Measurements from ENCODE around the gene LHFPL5.
A peak's percentile ranks its signal among the peaks of the same experiment; 100 is the strongest.

Gene LHFPL5

DNA sequence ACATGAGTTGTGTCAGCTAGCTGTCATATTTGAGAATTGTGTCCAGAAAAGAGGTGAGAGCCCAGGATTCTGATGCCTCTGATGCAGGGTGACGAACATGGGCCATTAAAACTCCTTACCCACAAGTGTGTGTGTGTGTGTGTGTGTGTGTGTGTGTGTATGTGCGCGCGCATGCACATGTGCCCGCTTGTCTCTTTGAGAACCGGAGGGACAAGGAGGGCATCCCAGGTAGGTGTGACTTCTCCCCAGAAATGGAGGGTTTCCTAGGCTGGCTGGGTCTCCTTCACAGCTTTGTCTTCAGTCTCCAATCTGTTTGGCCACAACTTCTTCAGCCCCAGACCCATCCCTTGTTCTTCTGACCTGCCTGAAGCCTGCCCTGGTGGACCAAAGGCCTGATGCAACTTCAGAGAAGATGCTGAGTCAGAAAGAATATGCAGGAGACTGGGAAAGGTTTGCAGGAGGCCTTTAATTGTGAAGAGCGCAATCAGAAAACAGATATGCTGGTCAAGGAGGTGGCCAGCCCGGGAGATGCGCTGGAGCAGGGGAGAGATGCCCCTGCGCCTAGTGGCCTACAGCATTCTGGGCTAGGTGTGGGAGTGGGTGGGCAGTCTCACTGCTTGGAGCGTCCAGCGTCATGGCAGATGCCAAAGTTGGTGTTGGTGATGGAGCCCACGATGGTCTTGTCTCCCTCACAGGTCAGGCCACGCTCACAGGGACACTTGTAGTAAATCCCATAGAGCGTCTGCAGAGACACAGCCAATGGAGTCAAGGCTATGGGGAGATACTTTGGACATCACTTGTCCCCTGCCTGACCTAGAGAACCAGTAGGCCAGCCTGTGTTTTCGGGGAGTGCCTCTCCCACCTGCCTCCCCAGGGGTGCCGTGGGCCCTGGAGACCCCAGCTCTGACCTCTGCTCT, 10.4 kb upstream of the LHFPL5 start:
- no peak for DNase-seq

DNA sequence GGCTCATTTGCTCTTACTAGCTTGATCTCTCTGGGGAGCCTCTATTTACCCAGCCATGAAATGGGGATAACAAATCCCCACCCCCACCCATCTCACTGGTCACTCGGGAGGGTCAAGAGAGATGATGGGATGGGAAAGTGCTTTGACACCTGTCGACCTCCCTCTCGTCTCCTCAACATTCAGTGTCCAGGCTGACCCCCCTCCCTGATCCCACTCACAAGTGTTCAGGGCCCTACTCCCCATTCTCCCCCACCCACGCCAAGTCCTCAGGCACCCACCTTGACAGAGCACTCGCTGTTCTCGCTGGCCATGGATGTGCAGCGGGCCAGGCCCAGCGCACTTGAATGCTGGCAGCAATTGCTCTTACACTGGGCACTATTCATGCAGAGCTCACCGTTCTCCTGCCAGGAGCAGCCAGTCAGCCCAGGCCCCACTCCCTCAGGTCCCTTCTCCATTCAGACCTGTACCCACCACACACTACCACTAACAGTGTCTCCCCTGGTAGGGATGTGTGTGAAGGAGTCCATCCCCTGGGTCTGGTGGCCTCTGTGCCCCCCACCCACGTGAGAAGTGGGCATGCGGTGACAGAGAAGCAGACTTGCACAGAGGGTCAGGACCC, 9.6 kb upstream of the LHFPL5 start:
- DNase-seq: no peak

GRCh38 chr6:35796236-35796635, 8.9 kb upstream of the LHFPL5 start:
- DNase-seq: no peak

GRCh38 chr6:35797837-35798526, 7.2 kb upstream of the LHFPL5 start:
- no peak for DNase-seq

- no peak for DNase-seq
Observed at GRCh38 chr6:35798706-35799105, 6.4 kb upstream of the LHFPL5 start.

- DNase-seq: no peak
Observed at GRCh38 chr6:35801148-35801547, 4.0 kb upstream of the LHFPL5 start.

- DNase-seq: no peak
Observed at GRCh38 chr6:35808688-35809087, 3.5 kb downstream of the LHFPL5 start.

GRCh38 chr6:35809809-35810208, 4.7 kb downstream of the LHFPL5 start:
- DNase-seq: no peak

GRCh38 chr6:35810971-35811698, 6.0 kb downstream of the LHFPL5 start:
- peak; percentile 66 for DNase-seq

- no peak for DNase-seq
Observed at GRCh38 chr6:35811699-35811995, 6.5 kb downstream of the LHFPL5 start.

- no peak for DNase-seq
Observed at GRCh38 chr6:35817515-35817914, 12.4 kb downstream of the LHFPL5 start.

DNA sequence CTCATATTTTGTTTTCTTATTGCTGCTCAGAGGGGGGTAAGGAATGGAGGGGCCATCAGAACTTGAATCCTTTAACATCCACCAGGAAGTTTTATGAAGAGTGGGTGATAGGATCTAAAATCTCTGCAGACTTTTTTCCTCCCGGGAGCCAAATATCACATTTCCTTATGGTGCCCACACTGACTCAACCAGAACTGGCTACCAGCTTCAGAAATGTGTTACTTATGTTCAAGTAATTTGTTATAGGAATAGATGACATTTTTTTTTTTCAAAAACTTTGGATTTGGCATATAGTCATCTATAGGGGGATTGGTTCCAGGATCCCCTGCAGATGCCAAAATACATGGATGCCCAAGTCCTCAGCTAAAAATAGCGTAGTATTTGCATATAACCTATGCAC, 18.4 kb downstream of the LHFPL5 start:
- no peak for DNase-seq

- no peak for DNase-seq
Observed at GRCh38 chr6:35824552-35825192, 19.5 kb downstream of the LHFPL5 start.

DNA sequence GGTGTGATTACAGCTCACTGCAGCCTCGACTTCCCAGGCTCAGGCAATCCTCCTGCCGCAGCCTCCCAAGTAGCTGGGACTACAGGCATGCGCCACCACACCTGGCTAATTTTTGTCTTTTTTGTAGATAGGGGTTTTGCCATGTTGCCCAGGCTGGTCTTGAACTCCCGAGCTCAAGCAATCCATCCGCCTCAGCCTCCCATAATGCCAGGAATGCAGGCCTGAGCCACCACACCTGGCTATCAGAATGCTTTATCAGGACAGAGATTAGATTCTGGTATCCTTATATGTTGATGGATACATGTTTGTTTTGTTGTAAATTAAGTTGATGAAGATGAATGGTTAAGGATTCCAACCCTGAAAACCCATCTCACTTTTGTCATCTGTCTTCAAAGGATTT, 24.2 kb downstream of the LHFPL5 start:
- DNase-seq: no peak

DNA sequence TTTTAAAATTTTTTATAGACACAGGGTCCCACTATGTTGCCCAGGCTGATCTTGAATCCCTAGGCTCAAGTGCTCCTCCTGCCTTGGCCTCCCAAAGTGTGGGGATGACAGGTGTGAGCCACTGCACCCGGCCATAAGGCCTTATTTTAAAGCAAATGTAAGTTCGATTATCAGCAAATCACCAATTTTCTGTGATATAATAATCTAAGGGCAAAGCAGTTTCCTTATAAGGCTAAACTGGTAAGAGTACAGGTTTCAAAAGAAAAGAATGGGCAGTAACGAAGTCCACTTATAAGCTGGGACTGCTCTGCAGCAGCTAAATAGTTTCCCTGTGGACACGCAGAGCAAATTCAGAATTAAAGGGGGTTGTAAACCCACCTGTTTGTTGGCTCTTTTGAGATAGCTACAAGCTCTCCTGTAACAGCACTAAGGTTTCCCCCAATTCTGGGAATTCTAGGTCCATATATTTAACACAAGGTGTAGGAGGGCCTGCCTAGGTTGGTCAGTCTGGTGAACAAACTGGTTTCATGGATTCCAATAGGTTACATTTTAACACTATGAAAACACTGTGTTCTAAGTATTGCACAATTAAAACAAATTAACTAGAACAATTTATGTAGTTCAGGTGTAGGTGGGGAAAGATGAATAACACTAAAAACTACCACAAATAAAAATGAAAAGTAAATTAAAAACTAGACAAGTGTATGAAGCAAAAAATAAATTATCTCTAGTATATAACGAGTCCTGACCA, 26.3 kb downstream of the LHFPL5 start:
- DNase-seq: no peak

- no peak for DNase-seq
Observed at GRCh38 chr6:35833536-35833935, 28.4 kb downstream of the LHFPL5 start.

DNA sequence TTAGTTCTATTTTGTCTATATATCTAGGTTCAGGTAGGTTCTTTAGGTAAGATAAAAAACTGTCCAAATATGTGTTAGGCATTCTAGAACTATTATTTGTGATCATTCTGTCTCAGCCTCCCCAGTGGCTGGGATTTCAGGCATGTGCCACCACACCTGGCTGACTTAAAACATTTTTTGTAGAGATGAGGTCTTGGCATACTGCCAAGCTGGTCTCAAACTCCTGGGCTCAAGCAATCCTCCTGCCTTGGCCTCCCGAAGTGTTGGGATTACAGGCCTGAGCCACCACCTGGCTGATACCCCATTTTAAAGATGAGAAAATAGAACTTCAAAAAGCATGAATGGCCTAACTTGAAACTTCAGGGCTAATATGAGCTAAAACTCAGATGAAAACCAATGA, 33.9 kb downstream of the LHFPL5 start:
- DNase-seq: no peak

DNA sequence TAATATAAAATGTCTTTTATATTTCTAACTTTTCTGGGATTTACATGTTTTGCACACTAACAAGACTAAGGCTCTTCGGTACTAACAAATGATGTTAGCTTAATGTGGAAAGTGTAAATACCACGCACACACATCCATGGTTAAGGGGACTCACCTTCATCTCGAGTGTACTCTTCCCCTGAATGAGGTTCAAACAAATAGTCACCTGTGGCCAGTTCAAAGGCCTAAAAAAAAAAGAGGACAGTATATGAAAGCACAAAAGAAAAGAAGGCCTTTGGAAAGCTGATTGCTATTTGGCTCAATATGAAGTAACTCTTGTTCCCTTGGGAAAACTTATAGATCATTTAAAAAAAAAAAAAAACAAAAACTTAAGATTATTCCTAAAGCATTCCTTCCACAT, 37.2 kb downstream of the LHFPL5 start:
- DNase-seq: no peak

- DNase-seq: no peak
Observed at GRCh38 chr6:35844290-35844689, 39.1 kb downstream of the LHFPL5 start.

GRCh38 chr6:35850208-35850607, 45.1 kb downstream of the LHFPL5 start:
- DNase-seq: no peak

DNA sequence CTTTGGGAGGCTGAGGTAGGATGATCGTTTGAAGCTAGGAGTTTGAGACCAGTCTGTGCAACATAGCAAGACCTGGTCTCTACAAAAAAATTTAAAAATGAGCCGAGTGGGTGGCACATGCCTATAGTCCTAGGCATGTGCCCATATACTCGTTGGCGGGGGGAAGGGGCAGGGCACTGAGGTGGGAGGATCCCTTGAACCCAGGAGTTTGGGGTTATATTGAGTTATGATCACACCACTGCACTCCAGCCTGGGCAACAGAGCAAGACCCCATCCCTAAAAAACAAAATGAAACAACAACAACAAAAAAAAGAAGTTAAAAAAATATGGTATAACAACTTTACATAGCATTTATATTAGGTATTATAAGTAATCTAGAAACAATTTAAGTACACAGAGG, 47.8 kb downstream of the LHFPL5 start:
- DNase-seq: no peak

GRCh38 chr6:35856250-35856649, 51.1 kb downstream of the LHFPL5 start:
- no peak for DNase-seq
